Measurements from ENCODE around the gene NXPH4. TPM values are rescaled to one million over a fixed set of nuclear protein-coding genes. Genes with fewer than 3 reads are reported as not detected.

NXPH4 gene
- total RNA-seq, 2 donors from 2014 or later, result 0.27 TPM; not detected in 1

DNA sequence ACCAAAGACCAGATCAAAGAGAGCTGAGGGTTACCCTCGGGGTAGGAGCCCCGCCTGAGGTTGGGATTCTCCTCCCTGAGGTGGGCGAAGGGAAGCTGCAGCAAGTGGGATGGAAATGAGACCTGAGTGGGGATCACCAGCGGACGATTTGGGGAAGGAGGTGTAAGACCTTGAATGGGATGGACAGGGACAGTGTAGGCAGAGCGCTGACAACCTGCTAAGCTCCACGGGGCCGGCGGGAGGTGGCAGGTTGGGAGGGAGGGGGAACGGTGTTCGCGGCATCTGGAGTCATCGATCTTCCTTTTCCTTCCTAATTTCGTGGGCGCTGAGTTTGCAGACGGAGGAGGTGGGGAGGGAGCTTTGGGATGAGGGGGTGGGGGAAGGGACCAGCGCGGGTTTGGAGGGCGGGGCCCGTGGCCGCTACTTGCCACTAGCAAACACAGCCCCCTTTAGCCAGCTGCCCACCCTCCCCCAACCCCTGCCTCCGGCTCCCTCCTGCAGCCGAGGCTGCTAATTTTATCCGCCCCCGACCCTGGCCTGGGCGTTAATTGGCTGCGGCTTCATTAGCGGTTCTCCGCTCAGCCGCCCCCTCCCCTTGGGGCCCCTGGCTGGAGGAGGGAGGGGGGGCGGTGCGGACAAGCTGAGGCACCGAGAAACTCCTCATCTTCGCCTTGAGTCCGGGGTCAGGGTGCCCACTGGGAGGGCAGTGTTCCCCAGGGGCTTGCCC is 10.2 kb downstream of the NXPH4 start:
- intact Hi-C loops (cut with DNase I), result no loop called here
- H3K27me3 ChIP-seq, result peaks cover 51% of the 10 kb centered on the region
- no peak for DNase-seq
- no peak overlapping the region for H3K27ac ChIP-seq
- H3K4me1 ChIP-seq, result peaks cover 8% of the 10 kb centered on the region
- no peaks in the 10 kb centered on the region for H3K9me3 ChIP-seq
- no peaks in the 10 kb centered on the region for H3K36me3 ChIP-seq
- no peak overlapping the region for H3K4me3 ChIP-seq
- no peak overlapping the region for H3K9ac ChIP-seq (ENCODE audit: low read depth in 2 of 2, low read length in 2 of 2)
- TF ChIP-seq, protein P1, sequence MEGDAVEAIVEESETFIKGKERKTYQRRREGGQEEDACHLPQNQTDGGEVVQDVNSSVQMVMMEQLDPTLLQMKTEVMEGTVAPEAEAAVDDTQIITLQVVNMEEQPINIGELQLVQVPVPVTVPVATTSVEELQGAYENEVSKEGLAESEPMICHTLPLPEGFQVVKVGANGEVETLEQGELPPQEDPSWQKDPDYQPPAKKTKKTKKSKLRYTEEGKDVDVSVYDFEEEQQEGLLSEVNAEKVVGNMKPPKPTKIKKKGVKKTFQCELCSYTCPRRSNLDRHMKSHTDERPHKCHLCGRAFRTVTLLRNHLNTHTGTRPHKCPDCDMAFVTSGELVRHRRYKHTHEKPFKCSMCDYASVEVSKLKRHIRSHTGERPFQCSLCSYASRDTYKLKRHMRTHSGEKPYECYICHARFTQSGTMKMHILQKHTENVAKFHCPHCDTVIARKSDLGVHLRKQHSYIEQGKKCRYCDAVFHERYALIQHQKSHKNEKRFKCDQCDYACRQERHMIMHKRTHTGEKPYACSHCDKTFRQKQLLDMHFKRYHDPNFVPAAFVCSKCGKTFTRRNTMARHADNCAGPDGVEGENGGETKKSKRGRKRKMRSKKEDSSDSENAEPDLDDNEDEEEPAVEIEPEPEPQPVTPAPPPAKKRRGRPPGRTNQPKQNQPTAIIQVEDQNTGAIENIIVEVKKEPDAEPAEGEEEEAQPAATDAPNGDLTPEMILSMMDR (IDR thresholded peaks at IDR 0.05), result no peak

DNA sequence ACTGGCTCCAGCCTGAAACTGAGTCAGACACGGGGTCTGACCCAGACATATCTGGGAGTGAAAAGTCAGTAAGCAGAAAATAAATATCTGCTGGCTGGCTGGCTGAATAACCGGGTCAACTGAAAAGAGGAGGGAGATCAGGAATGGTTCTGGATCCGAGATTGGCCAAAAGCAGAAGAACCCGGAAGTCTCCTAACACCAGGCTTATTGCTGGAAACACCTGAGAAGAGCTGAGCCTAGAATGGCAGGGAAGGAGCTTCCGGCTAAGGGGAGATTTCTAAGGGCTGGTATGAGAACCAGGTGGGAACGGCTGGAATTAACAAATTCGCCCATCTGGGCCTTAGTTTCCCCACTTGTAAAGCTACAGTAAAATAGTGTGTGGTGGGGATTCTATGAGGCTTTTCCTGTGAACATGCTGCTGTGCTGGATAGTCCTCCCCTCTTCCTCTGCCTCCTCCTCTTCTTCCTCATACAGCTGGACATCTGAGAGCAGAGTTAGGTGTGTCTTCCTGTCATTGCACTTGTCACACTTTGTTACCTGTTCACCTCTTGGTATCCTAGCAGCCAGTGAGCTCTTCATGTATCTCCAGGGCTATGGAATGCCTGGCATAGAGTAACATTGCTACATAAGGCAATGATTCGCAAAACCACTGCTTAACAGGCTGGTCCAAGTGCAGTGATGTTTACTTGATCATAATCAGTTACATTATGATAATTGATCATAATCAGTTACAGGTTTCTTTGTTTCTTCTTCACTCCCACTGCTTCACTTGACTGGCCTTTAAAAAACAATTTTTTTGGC is 10.9 kb downstream of the NXPH4 start:
- TF ChIP-seq, protein P1 (IDR thresholded peaks at IDR 0.05), result no peak
- DNase-seq, result no peak
- Histone ChIP-seq H3K4me3 (no peak overlapping the region), H3K9ac (ENCODE audit: low read depth in 2 of 2, low read length in 2 of 2) (no peak overlapping the region), H3K9me3 (no peaks in the 10 kb centered on the region), H3K36me3 (peaks cover 4% of the 10 kb centered on the region), H3K27me3 (peaks cover 43% of the 10 kb centered on the region), H3K4me1 (peaks cover 8% of the 10 kb centered on the region), H3K27ac (no peak overlapping the region)
- intact Hi-C loops (cut with DNase I), result no loop called here

DNA sequence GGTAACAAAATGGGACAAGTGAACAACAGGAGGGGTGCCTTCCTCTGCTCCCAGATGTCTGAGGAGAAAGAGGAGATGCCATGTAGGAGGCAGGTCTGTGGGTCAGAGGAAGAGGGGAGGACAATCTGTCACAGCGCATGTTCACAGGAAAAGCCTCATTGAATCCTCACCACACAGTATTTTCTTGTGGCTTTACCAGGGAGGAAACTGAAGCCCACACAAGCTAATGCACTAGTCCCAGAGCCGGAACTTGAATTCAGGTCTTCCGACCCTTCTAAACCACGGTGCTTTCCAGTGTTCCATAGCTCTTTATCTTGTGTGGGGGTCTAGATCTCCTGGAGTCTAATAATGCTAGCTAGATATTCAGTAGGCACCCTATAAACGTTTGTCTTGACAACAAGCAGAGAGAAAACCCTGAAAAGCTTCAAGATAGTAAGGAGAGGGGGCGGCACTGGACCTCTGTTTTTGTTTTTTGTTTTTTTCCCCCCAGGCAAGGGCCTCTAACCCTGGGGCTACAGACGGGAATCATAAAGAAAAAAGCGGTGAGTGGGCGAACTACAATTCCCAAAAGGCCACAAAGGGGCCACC is 12.5 kb downstream of the NXPH4 start:
- intact Hi-C loops (cut with DNase I), result no loop called here
- Histone ChIP-seq H3K27me3 (peaks cover 30% of the 10 kb centered on the region), H3K36me3 (peaks cover 9% of the 10 kb centered on the region), H3K4me1 (peaks cover 8% of the 10 kb centered on the region), H3K27ac (peak overlapping the region; percentile 55), H3K9me3 (no peaks in the 10 kb centered on the region), H3K4me3 (peak overlapping the region; percentile 71), H3K9ac (ENCODE audit: low read depth in 2 of 2, low read length in 2 of 2) (peak overlapping the region in 1 of 2 donors; percentile 90)
- TF ChIP-seq, protein P1 (IDR thresholded peaks at IDR 0.05), result no peak
- DNase-seq, result no peak

DNA sequence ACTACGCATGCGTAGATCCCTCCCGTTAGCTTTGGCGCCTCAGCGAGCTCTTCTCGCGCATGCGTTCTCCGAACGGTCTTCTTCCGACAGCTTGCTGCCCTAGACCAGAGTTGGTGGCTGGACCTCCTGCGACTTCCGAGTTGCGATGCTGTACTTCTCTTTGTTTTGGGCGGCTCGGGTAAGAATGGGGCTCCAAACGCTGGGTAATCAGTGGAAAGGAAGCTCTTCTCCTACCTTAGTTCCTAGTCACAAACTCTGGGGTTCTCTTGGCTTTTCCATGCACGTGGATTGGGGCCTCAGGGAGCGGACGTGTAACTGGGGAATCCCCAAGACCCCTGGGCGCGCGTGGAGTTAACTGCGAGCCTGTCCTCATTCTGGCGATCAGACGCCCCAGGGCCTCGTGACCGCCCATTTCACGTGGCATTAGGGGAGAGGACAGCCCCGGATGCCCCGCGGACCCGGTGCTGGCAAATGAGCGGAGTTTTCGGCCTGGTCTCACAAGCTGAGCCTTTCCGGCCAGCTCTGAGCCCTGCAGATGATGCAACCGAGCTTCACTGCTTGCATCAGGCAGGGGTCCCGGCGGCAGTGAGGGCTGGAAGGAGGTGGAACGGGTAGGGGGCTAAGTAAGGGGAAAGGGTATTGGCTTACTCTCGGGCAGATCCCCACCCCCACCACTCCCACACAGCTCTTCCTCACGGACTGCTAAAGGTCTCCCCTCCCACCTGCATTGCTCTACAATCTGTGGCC is 13.2 kb downstream of the NXPH4 start, which contains the start of gene SHMT2:
Gene SHMT2, plus strand, starts transcription at position 78 of the 747 bp plus-strand sequence. Its CDS starts 68 bp downstream, at position 146.
- H3K4me1 ChIP-seq, result peaks cover 8% of the 10 kb centered on the region
- intact Hi-C loops (cut with DNase I), result no loop called here
- H3K27ac ChIP-seq, result peak within 1 kb of the TSS; percentile 55
- H3K27me3 ChIP-seq, result peaks cover 23% of the 10 kb centered on the region
- H3K9ac ChIP-seq (ENCODE audit: low read depth in 2 of 2, low read length in 2 of 2), result peak within 1 kb of the TSS; percentile 64 to 90
- H3K9me3 ChIP-seq, result no peaks in the 10 kb centered on the region
- H3K4me3 ChIP-seq, result peak within 1 kb of the TSS; percentile 71
- TF ChIP-seq, protein P1 (IDR thresholded peaks at IDR 0.05), result no peak
- peaks cover 9% of the 10 kb centered on the region for H3K36me3 ChIP-seq
- DNase-seq, result peak; percentile 96
